K562 (cell line): ENCODE results near the gene DCUN1D2.

ENCODE experiments used
- EP300 ChIP-seq: IDR thresholded peaks from 2 replicates; pipeline ENCODE4 v1.6.1; 2012; ENCODE audit warnings: low read length, improper control_type of control experiment
- MED1 ChIP-seq: sonication (generic); formaldehyde crosslinking; IDR thresholded peaks from 2 replicates; pipeline ENCODE4 v1.8.1; 2023; ENCODE audit warnings: missing genetic modification reagents, borderline replicate concordance
- NFE2L1 ChIP-seq: fragments of 450-650 bp; IDR thresholded peaks from 2 replicates; pipeline ENCODE4 v1.6.1; 2016; ENCODE audit warnings: missing genetic modification characterization, low read depth, mild to moderate bottlenecking, missing compliant biosample characterization, moderate library complexity, borderline replicate concordance
- PHF21A ChIP-seq: fragments of 450-650 bp; IDR thresholded peaks from 2 replicates; pipeline ENCODE4 v1.6.1; 2017; ENCODE audit warnings: low read depth, borderline replicate concordance
- PML ChIP-seq: IDR thresholded peaks from 2 replicates; pipeline ENCODE4 v1.6.1; 2012; ENCODE audit warnings: low read length, inconsistent platforms
- POLR2A ChIP-seq: fragments of 450-650 bp; conservative IDR thresholded peaks from 2 replicates; pipeline ENCODE4 v1.6.1; 2016
- SRF ChIP-seq, 2 experiments: fragments of 250-450, 450-650 bp in 1 of 2; sonication (Bioruptor Pico) in 1 of 2; sonication (generic) in 1 of 2; formaldehyde crosslinking; IDR thresholded peaks; 2 replicates each; pipeline versions ENCODE4 v1.5.0 to v1.5.1; 2020 to 2022; ENCODE audit warnings: mild to moderate bottlenecking in 1 of 2, missing genetic modification reagents in 1 of 2
- ZNF133 ChIP-seq: fragments of 250-450 bp; sonication (Bioruptor Pico); IDR thresholded peaks from 2 replicates; pipeline ENCODE4 v1.4.0; 2020; ENCODE audit warnings: mild to moderate bottlenecking
- ZNF449 ChIP-seq: fragments of 250-450 bp; sonication (Bioruptor Pico); IDR thresholded peaks from 2 replicates; pipeline ENCODE4 v1.8.0; 2022; ENCODE audit warnings: moderate library complexity, mild to moderate bottlenecking, inconsistent platforms
- TF ChIP-seq, protein P1 (sequence below), 3 experiments: IDR thresholded peaks in 2 of 3; conservative IDR thresholded peaks in 1 of 3; 2 replicates each; pipeline ENCODE4 v1.5.1; 2011 to 2012; ENCODE audit warnings: low read length in 3 of 3, mild to moderate bottlenecking in 3 of 3, control low read depth in 2 of 3, improper control_type of control experiment in 1 of 3, inconsistent platforms in 1 of 3, low read depth in 1 of 3, mixed read lengths in 1 of 3, moderate library complexity in 1 of 3; ENCODE audit not compliant: insufficient read depth in 2 of 3
- TF ChIP-seq, protein P2 (sequence below), 2 experiments: fragments of 450-650 bp in 1 of 2; IDR thresholded peaks; 2 replicates each; pipeline ENCODE4 v1.6.1; 2011 to 2017; ENCODE audit warnings: low read depth in 2 of 2, antibody characterized with exemption in 1 of 2, borderline replicate concordance in 1 of 2, low read length in 1 of 2, mild to moderate bottlenecking in 1 of 2, mixed read lengths in 1 of 2; ENCODE audit not compliant: control insufficient read depth in 1 of 2
- TF ChIP-seq, protein P3 (sequence below): fragments of 450-650 bp; formaldehyde crosslinking; IDR thresholded peaks from 2 replicates; pipeline ENCODE4 v1.4.0; 2022; ENCODE audit warnings: missing genetic modification characterization

DNA sequence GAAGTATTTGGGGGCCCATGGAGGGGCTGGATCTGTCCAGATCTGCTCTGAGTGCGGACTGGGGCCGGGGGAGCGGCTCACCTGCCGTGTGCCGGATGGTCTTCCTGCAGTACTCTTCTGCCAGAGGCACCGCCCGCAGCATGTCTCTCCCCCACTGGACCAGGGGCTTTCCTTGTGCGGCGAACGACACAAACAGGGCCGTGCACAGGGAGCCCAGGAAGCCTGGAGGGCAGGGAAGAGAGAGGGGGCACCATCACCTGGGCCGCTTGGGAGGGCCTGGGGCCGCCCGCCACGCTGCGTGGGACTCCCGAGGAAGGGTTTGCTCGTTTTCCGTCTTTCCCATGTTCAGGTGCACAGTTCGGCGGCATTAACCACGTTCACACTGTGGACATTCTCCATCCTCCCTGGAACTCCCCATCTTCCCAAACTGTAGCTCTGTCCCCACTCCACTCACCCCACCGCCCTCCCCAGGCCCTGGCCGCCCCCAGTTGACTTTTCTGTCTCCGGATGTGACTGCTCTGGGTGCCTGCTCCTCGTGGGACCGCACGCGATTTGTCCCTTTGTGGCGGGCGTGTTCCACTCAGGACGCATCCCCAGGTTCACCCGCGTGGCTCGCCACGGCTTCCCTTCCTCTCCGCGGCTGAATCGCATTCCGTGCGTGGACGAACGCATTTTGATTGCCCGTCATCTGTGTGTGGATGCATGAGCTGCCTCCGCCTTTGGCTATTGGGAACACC is 61.5 kb downstream of the DCUN1D2 start:
- TF ChIP-seq, protein P1, sequence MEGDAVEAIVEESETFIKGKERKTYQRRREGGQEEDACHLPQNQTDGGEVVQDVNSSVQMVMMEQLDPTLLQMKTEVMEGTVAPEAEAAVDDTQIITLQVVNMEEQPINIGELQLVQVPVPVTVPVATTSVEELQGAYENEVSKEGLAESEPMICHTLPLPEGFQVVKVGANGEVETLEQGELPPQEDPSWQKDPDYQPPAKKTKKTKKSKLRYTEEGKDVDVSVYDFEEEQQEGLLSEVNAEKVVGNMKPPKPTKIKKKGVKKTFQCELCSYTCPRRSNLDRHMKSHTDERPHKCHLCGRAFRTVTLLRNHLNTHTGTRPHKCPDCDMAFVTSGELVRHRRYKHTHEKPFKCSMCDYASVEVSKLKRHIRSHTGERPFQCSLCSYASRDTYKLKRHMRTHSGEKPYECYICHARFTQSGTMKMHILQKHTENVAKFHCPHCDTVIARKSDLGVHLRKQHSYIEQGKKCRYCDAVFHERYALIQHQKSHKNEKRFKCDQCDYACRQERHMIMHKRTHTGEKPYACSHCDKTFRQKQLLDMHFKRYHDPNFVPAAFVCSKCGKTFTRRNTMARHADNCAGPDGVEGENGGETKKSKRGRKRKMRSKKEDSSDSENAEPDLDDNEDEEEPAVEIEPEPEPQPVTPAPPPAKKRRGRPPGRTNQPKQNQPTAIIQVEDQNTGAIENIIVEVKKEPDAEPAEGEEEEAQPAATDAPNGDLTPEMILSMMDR (IDR thresholded peaks at IDR 0.05 in 2 of 3, conservative IDR thresholded peaks at IDR 0.05 in 1 of 3; ENCODE audit: insufficient read depth in 2 of 3, low read depth in 1 of 3, low read length in 3 of 3): no peak
- no peak for TF ChIP-seq EP300
- TF ChIP-seq SRF (CRISPR knock-in tag; IDR thresholded peaks at IDR 0.05): no peak
- no peak for TF ChIP-seq PML
- TF ChIP-seq, protein P2, sequence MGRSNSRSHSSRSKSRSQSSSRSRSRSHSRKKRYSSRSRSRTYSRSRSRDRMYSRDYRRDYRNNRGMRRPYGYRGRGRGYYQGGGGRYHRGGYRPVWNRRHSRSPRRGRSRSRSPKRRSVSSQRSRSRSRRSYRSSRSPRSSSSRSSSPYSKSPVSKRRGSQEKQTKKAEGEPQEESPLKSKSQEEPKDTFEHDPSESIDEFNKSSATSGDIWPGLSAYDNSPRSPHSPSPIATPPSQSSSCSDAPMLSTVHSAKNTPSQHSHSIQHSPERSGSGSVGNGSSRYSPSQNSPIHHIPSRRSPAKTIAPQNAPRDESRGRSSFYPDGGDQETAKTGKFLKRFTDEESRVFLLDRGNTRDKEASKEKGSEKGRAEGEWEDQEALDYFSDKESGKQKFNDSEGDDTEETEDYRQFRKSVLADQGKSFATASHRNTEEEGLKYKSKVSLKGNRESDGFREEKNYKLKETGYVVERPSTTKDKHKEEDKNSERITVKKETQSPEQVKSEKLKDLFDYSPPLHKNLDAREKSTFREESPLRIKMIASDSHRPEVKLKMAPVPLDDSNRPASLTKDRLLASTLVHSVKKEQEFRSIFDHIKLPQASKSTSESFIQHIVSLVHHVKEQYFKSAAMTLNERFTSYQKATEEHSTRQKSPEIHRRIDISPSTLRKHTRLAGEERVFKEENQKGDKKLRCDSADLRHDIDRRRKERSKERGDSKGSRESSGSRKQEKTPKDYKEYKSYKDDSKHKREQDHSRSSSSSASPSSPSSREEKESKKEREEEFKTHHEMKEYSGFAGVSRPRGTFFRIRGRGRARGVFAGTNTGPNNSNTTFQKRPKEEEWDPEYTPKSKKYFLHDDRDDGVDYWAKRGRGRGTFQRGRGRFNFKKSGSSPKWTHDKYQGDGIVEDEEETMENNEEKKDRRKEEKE (IDR thresholded peaks at IDR 0.05; ENCODE audit: borderline replicate concordance in 1 of 2, control insufficient read depth in 1 of 2, low read depth in 2 of 2, low read length in 1 of 2): no peak
- TF ChIP-seq POLR2A: no peak
- no peak for TF ChIP-seq ZNF133 (CRISPR knock-in tag)
- no peak for TF ChIP-seq ZNF449 (CRISPR knock-in tag)
- no peak for TF ChIP-seq PHF21A
- TF ChIP-seq MED1 (CRISPR knock-in tag): no peak
- TF ChIP-seq NFE2L1 (tag): no peak
- TF ChIP-seq, protein P3, sequence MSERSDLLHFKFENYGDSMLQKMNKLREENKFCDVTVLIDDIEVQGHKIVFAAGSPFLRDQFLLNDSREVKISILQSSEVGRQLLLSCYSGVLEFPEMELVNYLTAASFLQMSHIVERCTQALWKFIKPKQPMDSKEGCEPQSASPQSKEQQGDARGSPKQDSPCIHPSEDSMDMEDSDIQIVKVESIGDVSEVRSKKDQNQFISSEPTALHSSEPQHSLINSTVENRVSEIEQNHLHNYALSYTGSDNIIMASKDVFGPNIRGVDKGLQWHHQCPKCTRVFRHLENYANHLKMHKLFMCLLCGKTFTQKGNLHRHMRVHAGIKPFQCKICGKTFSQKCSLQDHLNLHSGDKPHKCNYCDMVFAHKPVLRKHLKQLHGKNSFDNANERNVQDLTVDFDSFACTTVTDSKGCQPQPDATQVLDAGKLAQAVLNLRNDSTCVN: no peak
